Smooth muscle cell (in vitro differentiated cells): Measurements from ENCODE around the gene PDE4A. TPM values are rescaled to one million over a fixed set of nuclear protein-coding genes. Genes with fewer than 3 reads are reported as not detected.
A peak's percentile ranks its signal among the peaks of the same experiment; 100 is the strongest.

Source experiments
- DNase-seq: peaks from one replicate; lab custom pipeline; 2025; ENCODE audit not compliant: unreplicated experiment; lab: John Stamatoyannopoulos, UW
- H2AFZ ChIP-seq: fragments of 200-600 bp; sonication (generic); 2 replicates; pipeline ENCODE4 v1.6.0; 2016; ENCODE audit warnings: antibody characterized with exemption, low read depth, mild to moderate bottlenecking
- H3F3A ChIP-seq: fragments of 200-600 bp; sonication (generic); 2 replicates; pipeline ENCODE4 v1.6.0; 2017; ENCODE audit warnings: antibody characterized with exemption, low read depth
- H3K27ac ChIP-seq: fragments of 200-600 bp; sonication (generic); 2 replicates; pipeline ENCODE4 v1.5.1; 2016; ENCODE audit warnings: low read depth, mild to moderate bottlenecking
- H3K27me3 ChIP-seq: fragments of 200-600 bp; sonication (generic); 2 replicates; pipeline ENCODE4 v1.6.1; 2016; ENCODE audit warnings: low read depth, mild to moderate bottlenecking
- H3K36me3 ChIP-seq: fragments of 200-600 bp; sonication (generic); 2 replicates; pipeline ENCODE4 v1.5.1; 2016; ENCODE audit warnings: low read depth
- H3K4me1 ChIP-seq: fragments of 200-600 bp; sonication (generic); 2 replicates; pipeline ENCODE4 v1.5.1; 2016; ENCODE audit warnings: low read depth
- H3K4me2 ChIP-seq: fragments of 200-600 bp; sonication (generic); 2 replicates; pipeline ENCODE4 v1.6.0; 2016; ENCODE audit warnings: mild to moderate bottlenecking
- H3K4me3 ChIP-seq: fragments of 200-600 bp; sonication (generic); 2 replicates; pipeline ENCODE4 v1.5.1; 2016; ENCODE audit warnings: mild to moderate bottlenecking
- H3K79me2 ChIP-seq: fragments of 200-600 bp; sonication (generic); 2 replicates; pipeline ENCODE4 v1.6.0; 2016; ENCODE audit warnings: low read depth, mild to moderate bottlenecking
- H3K9ac ChIP-seq: fragments of 200-600 bp; sonication (generic); 2 replicates; pipeline ENCODE4 v1.6.0; 2016; ENCODE audit warnings: low read depth
- H3K9me3 ChIP-seq: fragments of 200-600 bp; sonication (generic); replicated peaks from 2 replicates; pipeline ENCODE4 v1.5.1; 2016; ENCODE audit warnings: low read depth
- H4K20me1 ChIP-seq: fragments of 200-600 bp; sonication (generic); 2 replicates; pipeline ENCODE4 v1.6.0; 2016; ENCODE audit warnings: low read depth
- WGBS: methylation state at CpG from one replicate; pipeline ENCODE4 v1.1.7; 2016; ENCODE audit warnings: low lambda C conversion rate; 5-methylcytosine and 5-hydroxymethylcytosine counted together
- polyA plus RNA-seq: library from polyadenylated mRNA; unstranded; fragments of >200 nt; fragmentation: Nextera tagmentation; extraction: Ambion mirVana; gene quantifications from 2 replicates; pipeline ENCODE4 v1.2.1, GENCODE V29; 2016
- total RNA-seq: library from RNA; depleted of rRNA; stranded (reverse); fragments of >200 nt; gene quantifications from 2 replicates; pipeline ENCODE4 v1.2.3, GENCODE V29; 2014
- TF ChIP-seq, protein P1 (sequence below): fragments of 200-600 bp; sonication (generic); IDR thresholded peaks from 2 replicates; pipeline ENCODE4 v1.5.1; 2017; ENCODE audit warnings: borderline replicate concordance, mild to moderate bottlenecking, antibody characterized with exemption; ENCODE audit not compliant: insufficient read depth, poor library complexity, severe bottlenecking

PDE4A gene
- total and polyA plus RNA-seq, 2 experiments from 2014 or later: 2.7 to 16.4 TPM

GRCh38 chr19:10514211-10515145 lies 94.1 kb downstream of the PDE4A start:
- peaks cover 19% of the 10 kb centered on the region for H3K27me3 ChIP-seq
- TF ChIP-seq, protein P1, sequence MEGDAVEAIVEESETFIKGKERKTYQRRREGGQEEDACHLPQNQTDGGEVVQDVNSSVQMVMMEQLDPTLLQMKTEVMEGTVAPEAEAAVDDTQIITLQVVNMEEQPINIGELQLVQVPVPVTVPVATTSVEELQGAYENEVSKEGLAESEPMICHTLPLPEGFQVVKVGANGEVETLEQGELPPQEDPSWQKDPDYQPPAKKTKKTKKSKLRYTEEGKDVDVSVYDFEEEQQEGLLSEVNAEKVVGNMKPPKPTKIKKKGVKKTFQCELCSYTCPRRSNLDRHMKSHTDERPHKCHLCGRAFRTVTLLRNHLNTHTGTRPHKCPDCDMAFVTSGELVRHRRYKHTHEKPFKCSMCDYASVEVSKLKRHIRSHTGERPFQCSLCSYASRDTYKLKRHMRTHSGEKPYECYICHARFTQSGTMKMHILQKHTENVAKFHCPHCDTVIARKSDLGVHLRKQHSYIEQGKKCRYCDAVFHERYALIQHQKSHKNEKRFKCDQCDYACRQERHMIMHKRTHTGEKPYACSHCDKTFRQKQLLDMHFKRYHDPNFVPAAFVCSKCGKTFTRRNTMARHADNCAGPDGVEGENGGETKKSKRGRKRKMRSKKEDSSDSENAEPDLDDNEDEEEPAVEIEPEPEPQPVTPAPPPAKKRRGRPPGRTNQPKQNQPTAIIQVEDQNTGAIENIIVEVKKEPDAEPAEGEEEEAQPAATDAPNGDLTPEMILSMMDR: no peak
- H3F3A ChIP-seq: no peaks in the 10 kb centered on the region
- peak overlapping the region; percentile 31 for H3K4me3 ChIP-seq
- H3K9me3 ChIP-seq: no peaks in the 10 kb centered on the region
- H3K79me2 ChIP-seq: peaks cover 16% of the 10 kb centered on the region
- H3K36me3 ChIP-seq: no peaks in the 10 kb centered on the region
- H3K9ac ChIP-seq: no peak overlapping the region
- DNase-seq: no peak
- 19% methylated on average over 106 of the region's 107 CpGs for WGBS
- peak overlapping the region; percentile 80 for H3K4me2 ChIP-seq
- no peak overlapping the region for H3K27ac ChIP-seq
- H2AFZ ChIP-seq: peak overlapping the region; percentile 72
- no peaks in the 10 kb centered on the region for H4K20me1 ChIP-seq
- peaks cover 18% of the 10 kb centered on the region for H3K4me1 ChIP-seq

- 83% methylated on average over 5 of the region's 5 CpGs for WGBS
- Histone ChIP-seq H3K4me1 (peaks cover 12% of the 10 kb centered on the region), H3K36me3 (no peaks in the 10 kb centered on the region), H2AFZ (no peak overlapping the region), H3K27ac (no peak overlapping the region), H3K27me3 (peaks cover 19% of the 10 kb centered on the region), H3K4me2 (peak overlapping the region; percentile 93), H3K4me3 (no peak overlapping the region), H3K9ac (no peak overlapping the region), H3K9me3 (no peaks in the 10 kb centered on the region), H4K20me1 (no peaks in the 10 kb centered on the region), H3K79me2 (peaks cover 16% of the 10 kb centered on the region), H3F3A (no peaks in the 10 kb centered on the region)
- TF ChIP-seq, protein P1: no peak
- no peak for DNase-seq
These were observed 95.7 kb downstream of the PDE4A start for GRCh38 chr19:10516064-10516385.

- no peak for DNase-seq
- H2AFZ ChIP-seq: peak overlapping the region; percentile 60
- H3K4me3 ChIP-seq: peak overlapping the region; percentile 54
These were observed 96.4 kb downstream of the PDE4A start for GRCh38 chr19:10516671-10517286.

More at GRCh38 chr19:10516671-10517286, 96.4 kb downstream of the PDE4A start:
- Histone ChIP-seq H3K79me2 (peaks cover 16% of the 10 kb centered on the region), H3K9me3 (no peaks in the 10 kb centered on the region), H3K4me1 (peaks cover 12% of the 10 kb centered on the region), H4K20me1 (no peaks in the 10 kb centered on the region), H3F3A (no peaks in the 10 kb centered on the region), H3K36me3 (no peaks in the 10 kb centered on the region), H3K9ac (no peak overlapping the region), H3K27ac (no peak overlapping the region), H3K4me2 (peak overlapping the region; percentile 93), H3K27me3 (peaks cover 19% of the 10 kb centered on the region)
- WGBS: 39% methylated on average over 10 of the region's 10 CpGs
- TF ChIP-seq, protein P1: no peak
